Keratinocyte (primary cell): ENCODE results near the gene OLFML2A. TPM values are rescaled to one million over a fixed set of nuclear protein-coding genes. Genes with fewer than 3 reads are reported as not detected.

Experiments
- DNase-seq: peaks from one replicate; pipeline ENCODE4 v3.0.0-alpha.2; 2011; ENCODE audit warnings: low read depth, missing footprints, low spot score
- FAIRE-seq: peaks from 2 replicates; lab custom pipeline; 2011; peaks lifted over from hg19 to GRCh38; lab: Jason Lieb, UNC
- H2AFZ ChIP-seq: 2 replicates; pipeline ENCODE4 v1.6.0; 2012; ENCODE audit warnings: low read length, control low read depth, inconsistent platforms; ENCODE audit not compliant: control insufficient read depth
- H3K27ac ChIP-seq: 2 replicates; pipeline ENCODE4 v1.5.1; 2011; ENCODE audit warnings: low read length; ENCODE audit not compliant: control insufficient read depth, insufficient read depth
- H3K27me3 ChIP-seq: 3 replicates; pipeline ENCODE4 v1.6.0; 2011; ENCODE audit warnings: low read length; ENCODE audit not compliant: control insufficient read depth, insufficient read depth; ENCODE audit errors: extremely low read depth
- H3K36me3 ChIP-seq, 2 experiments: 2 replicates in 1 of 2; 3 replicates in 1 of 2; pipeline ENCODE4 v1.5.1; 2011; ENCODE audit warnings: low read length in 2 of 2, mild to moderate bottlenecking in 1 of 2; ENCODE audit not compliant: control insufficient read depth in 2 of 2, insufficient read depth in 2 of 2; ENCODE audit errors: extremely low read depth in 1 of 2
- H3K4me1 ChIP-seq: 3 replicates; pipeline ENCODE4 v1.5.1; 2011; ENCODE audit warnings: low read length; ENCODE audit not compliant: control insufficient read depth, insufficient read depth; ENCODE audit errors: extremely low read depth
- H3K4me2 ChIP-seq: 3 replicates; pipeline ENCODE4 v1.6.0; 2011; ENCODE audit warnings: low read depth, low read length; ENCODE audit not compliant: control insufficient read depth, insufficient read depth; ENCODE audit errors: extremely low read depth
- H3K4me3 ChIP-seq, 3 experiments: fragments of 200-600 bp in 1 of 3; sonication (generic) in 1 of 3; 2 replicates in 2 of 3; 3 replicates in 1 of 3; pipeline ENCODE4 v1.5.1; 2011 to 2016; ENCODE audit warnings: low read length in 3 of 3, mild to moderate bottlenecking in 3 of 3, control low read depth in 2 of 3, inconsistent platforms in 1 of 3, low read depth in 1 of 3, mixed read lengths in 1 of 3, mixed run types in 1 of 3, moderate library complexity in 1 of 3; ENCODE audit not compliant: control insufficient read depth in 2 of 3, insufficient read depth in 2 of 3; ENCODE audit errors: extremely low read depth in 1 of 3
- H3K79me2 ChIP-seq: 2 replicates; pipeline ENCODE4 v1.6.0; 2012; ENCODE audit warnings: low read length; ENCODE audit not compliant: control insufficient read depth, insufficient read depth
- H3K9ac ChIP-seq: 3 replicates; pipeline ENCODE4 v1.6.0; 2011; ENCODE audit warnings: low read length; ENCODE audit not compliant: control insufficient read depth, insufficient read depth; ENCODE audit errors: extremely low read depth
- H3K9me1 ChIP-seq: 3 replicates; pipeline ENCODE4 v1.6.0; 2011; ENCODE audit warnings: low read length; ENCODE audit not compliant: control insufficient read depth, insufficient read depth; ENCODE audit errors: extremely low read depth
- H3K9me3 ChIP-seq: 2 replicates; pipeline ENCODE4 v1.5.1; 2012; ENCODE audit warnings: low read depth, low read length; ENCODE audit not compliant: control insufficient read depth
- H4K20me1 ChIP-seq: 3 replicates; pipeline ENCODE4 v1.6.0; 2011; ENCODE audit warnings: low read length; ENCODE audit not compliant: control insufficient read depth, insufficient read depth; ENCODE audit errors: extremely low read depth
- CTCF ChIP-seq, 3 experiments: IDR thresholded peaks in 1 of 3; conservative IDR thresholded peaks in 1 of 3; optimal IDR thresholded peaks in 1 of 3; 2 replicates in 2 of 3; 3 replicates in 1 of 3; pipeline versions ENCODE3 to v1.5.1; 2011; ENCODE audit warnings: low read length in 3 of 3, mild to moderate bottlenecking in 3 of 3, moderate library complexity in 2 of 3, control low read depth in 1 of 3, inconsistent platforms in 1 of 3; ENCODE audit not compliant: insufficient read depth in 2 of 3; ENCODE audit errors: extremely low read depth in 1 of 3
- EZH2 ChIP-seq: IDR thresholded peaks from one replicate; pipeline ENCODE4 v1.6.1; 2012; ENCODE audit warnings: inconsistent platforms, mild to moderate bottlenecking, low read length, moderate library complexity
- dilution Hi-C: fragments of 300-500 bp; cut with MboI; formaldehyde crosslinking; loops from one replicate; pipeline ENCODE4 v1.7.0; 2020; ENCODE audit warnings: low sequenced_read_pairs; ENCODE audit not compliant: extremely low pct_ligation_motif_present
- polyA plus RNA-seq, 5 experiments: library from polyadenylated mRNA; depleted of rRNA in 3 of 5; stranded (reverse) in 3 of 5; stranded (forward) in 1 of 5; unstranded in 1 of 5; fragments of >200 nt; gene quantifications; 1 replicate in 1 of 5; 2 replicates in 3 of 5; 3 replicates in 1 of 5; pipeline versions ENCODE4 v1.2.1 to v1.2.3, GENCODE V29; 2011 to 2012; ENCODE audit warnings: missing spikeins in 2 of 5, low read depth in 1 of 5, low replicate concordance in 1 of 5

The OLFML2A gene
- polyA plus RNA-seq, 1 donor (not counting 4 experiments of a cell fraction or from before 2014, with no cell fraction given): 1.1 TPM

DNA sequence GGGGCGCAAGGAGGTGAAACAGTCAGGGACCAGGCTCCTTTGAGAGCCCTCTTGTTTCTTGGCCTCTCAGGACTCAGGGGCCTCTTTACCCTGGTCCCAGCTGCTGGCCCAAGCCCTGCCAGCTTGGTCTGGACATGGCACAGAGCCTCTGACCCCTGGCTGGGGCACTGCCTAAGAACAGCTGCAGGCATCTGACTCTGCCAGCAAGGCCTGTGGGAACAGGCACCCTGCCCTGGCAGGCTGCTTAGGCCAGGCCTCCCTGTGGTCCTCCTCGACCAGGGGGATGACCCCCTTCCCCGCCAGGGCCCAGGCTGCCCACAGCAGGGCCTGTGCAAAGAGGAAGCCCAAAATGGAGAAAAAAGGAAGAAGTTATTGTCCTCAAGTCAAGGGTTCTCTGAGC, 25.5 kb downstream of the OLFML2A start:
- H3K27ac ChIP-seq: no peak overlapping the region
- no peaks in the 10 kb centered on the region for H3K9me3 ChIP-seq
- H3K9me1 ChIP-seq: no peaks in the 10 kb centered on the region
- no peak overlapping the region for H3K9ac ChIP-seq
- no peak overlapping the region for H3K4me2 ChIP-seq
- FAIRE-seq (no peak), DNase-seq (no peak)
- dilution Hi-C loops: no loop called here
- H3K27me3 ChIP-seq: peaks cover 12% of the 10 kb centered on the region
- no peak overlapping the region for H3K4me3 ChIP-seq
- no peaks in the 10 kb centered on the region for H3K36me3 ChIP-seq
- no peaks in the 10 kb centered on the region for H4K20me1 ChIP-seq
- TF ChIP-seq EZH2 (no peak), CTCF (optimal IDR thresholded peaks at IDR 0.05 in 1 of 3, IDR thresholded peaks at IDR 0.05 in 1 of 3, conservative IDR thresholded peaks at IDR 0.05 in 1 of 3; ENCODE audit: extremely low read depth in 1 of 3, insufficient read depth in 2 of 3, low read length in 3 of 3) (no peak)
- H2AFZ ChIP-seq: no peak overlapping the region
- no peaks in the 10 kb centered on the region for H3K79me2 ChIP-seq
- peaks cover 26% of the 10 kb centered on the region for H3K4me1 ChIP-seq

GRCh38 chr9:124803911-124804310, 27.0 kb downstream of the OLFML2A start:
- Histone ChIP-seq H4K20me1 (no peaks in the 10 kb centered on the region), H3K4me1 (peaks cover 33% of the 10 kb centered on the region), H3K4me3 (no peak overlapping the region), H3K9me1 (no peaks in the 10 kb centered on the region), H3K36me3 (no peaks in the 10 kb centered on the region), H3K27ac (no peak overlapping the region), H3K79me2 (no peaks in the 10 kb centered on the region), H3K9me3 (no peaks in the 10 kb centered on the region), H3K9ac (no peak overlapping the region), H2AFZ (no peak overlapping the region), H3K27me3 (peaks cover 9% of the 10 kb centered on the region), H3K4me2 (no peak overlapping the region)
- FAIRE-seq: no peak
- TF ChIP-seq EZH2 (no peak), CTCF (optimal IDR thresholded peaks at IDR 0.05 in 1 of 3, IDR thresholded peaks at IDR 0.05 in 1 of 3, conservative IDR thresholded peaks at IDR 0.05 in 1 of 3; ENCODE audit: extremely low read depth in 1 of 3, insufficient read depth in 2 of 3, low read length in 3 of 3) (no peak)
- DNase-seq: no peak
- dilution Hi-C loops: no loop called here
